ENCODE results near the gene PNPLA6. TPM values are rescaled to one million over a fixed set of nuclear protein-coding genes. Genes with fewer than 3 reads are reported as not detected.

The PNPLA6 gene
- total RNA-seq, 1 donor from 2014 or later: 129 TPM

DNA sequence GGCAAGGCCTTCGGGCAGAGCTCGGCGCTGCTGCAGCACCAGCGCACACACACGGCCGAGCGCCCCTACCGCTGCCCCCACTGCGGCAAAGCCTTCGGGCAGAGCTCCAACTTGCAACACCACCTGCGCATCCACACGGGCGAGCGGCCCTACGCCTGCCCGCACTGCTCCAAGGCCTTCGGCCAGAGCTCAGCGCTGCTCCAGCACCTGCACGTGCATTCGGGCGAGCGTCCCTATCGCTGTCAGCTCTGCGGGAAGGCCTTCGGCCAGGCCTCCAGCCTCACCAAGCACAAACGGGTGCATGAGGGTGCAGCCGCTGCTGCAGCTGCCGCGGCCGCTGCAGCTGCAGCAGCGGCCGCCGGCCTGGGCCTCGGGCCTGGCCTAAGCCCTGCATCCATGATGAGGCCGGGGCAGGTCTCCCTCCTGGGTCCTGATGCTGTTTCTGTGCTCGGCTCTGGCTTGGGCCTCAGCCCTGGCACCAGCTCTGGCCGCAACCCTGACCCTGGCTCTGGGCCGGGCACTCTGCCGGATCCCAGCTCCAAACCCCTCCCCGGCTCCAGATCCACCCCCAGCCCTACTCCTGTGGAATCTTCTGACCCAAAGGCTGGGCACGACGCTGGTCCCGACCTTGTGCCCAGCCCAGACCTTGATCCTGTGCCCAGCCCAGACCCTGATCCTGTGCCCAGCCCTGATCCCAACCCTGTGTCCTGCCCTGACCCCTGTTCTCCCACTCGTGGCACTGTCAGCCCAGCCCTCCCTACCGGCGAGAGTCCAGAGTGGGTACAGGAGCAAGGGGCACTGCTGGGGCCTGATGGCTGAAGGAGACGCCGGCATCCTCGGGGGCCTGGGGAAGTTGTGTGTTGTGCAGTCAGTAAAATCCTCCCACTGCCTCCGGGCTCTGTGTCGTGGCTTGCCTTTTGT lies 15.1 kb upstream of the PNPLA6 start:
- Mint-ChIP-seq H3K27me3 (ENCODE audit: unreplicated experiment) (no peaks in the 10 kb centered on the region), H3K9me3 (ENCODE audit: unreplicated experiment) (no peaks in the 10 kb centered on the region), H3K36me3 (ENCODE audit: unreplicated experiment) (peaks cover 7% of the 10 kb centered on the region), H3K4me3 (ENCODE audit: unreplicated experiment) (no peak overlapping the region), H3K4me1 (ENCODE audit: unreplicated experiment) (peaks cover 33% of the 10 kb centered on the region), H3K27ac (ENCODE audit: unreplicated experiment) (no peak overlapping the region)
- TF ChIP-seq, protein P1, sequence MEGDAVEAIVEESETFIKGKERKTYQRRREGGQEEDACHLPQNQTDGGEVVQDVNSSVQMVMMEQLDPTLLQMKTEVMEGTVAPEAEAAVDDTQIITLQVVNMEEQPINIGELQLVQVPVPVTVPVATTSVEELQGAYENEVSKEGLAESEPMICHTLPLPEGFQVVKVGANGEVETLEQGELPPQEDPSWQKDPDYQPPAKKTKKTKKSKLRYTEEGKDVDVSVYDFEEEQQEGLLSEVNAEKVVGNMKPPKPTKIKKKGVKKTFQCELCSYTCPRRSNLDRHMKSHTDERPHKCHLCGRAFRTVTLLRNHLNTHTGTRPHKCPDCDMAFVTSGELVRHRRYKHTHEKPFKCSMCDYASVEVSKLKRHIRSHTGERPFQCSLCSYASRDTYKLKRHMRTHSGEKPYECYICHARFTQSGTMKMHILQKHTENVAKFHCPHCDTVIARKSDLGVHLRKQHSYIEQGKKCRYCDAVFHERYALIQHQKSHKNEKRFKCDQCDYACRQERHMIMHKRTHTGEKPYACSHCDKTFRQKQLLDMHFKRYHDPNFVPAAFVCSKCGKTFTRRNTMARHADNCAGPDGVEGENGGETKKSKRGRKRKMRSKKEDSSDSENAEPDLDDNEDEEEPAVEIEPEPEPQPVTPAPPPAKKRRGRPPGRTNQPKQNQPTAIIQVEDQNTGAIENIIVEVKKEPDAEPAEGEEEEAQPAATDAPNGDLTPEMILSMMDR (IDR thresholded peaks at IDR 0.05): no peak
- DNase-seq (ENCODE audit: extremely low spot score, unreplicated experiment): no peak

DNA sequence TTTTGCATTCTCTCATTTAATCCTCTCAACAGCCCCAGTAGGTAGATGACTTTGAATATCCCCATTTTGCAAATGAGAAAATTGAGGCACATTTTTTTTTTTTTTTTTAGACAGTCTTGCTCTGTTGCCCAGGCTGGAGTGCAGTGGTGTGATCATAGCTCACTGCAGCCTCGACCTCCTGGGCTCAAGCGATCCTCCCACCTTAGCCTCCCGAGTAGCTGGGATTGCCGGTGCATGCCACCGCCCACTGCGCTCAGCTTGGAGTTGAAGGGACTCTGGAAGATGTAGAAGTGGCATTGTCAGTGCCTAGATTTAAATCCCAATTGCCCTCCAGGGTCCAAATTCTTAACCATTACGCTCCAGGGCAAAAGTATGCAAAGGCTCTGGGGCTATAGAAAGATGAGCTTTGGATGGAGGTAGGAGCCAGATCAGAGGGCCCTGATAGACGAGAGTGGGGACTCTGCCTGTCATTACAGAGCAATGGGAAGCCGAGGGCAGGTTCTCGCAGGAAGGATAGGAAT lies 13.9 kb upstream of the PNPLA6 start:
- TF ChIP-seq, protein P1 (IDR thresholded peaks at IDR 0.05): no peak

DNA sequence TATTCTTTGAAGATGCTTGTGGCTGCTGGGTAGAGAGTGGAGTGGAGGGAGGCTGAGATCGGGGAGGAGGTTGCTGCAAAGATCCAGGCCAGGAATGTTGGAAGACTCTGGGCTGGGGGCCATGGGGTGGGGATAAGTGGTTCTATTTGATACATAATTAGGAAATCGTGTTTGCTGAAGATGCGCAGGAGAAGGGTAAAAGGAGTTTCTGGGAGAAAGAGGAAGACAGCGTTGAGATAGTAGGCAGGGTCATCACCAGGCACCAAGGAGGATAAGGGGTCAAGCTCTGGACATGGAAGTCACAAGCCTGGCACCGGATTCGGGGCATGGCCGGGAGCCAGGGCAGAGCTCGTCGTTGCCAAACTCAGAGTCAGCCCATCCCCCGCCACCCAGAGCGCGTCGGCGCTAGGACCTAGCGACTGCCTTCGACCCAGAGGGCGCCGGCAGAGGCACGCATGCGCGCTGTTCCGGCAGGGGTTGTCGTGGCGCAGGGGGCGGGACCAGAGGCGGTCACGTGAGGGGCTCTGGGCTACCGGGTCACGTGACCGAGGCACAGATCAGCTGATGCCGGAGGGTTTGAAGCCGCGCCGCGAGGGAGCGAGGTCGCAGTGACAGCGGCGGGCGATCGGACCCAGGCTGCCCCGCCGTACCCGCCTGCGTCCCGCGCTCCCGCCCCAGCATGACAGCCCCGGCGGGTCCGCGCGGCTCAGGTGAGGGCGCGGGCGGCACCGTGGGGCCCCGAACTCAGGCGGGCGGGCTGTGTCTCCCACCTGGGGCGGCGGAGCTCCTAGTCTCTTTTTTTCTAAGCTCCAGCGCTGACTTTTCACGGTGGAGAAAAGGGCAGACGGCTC lies 13.2 kb upstream of the PNPLA6 start, which contains the start of gene MCOLN1:
Gene MCOLN1, plus strand, starts transcription at position 553 of the 851 bp plus-strand sequence. Its CDS starts 127 bp downstream, at position 680.
- Mint-ChIP-seq H3K4me1 (ENCODE audit: unreplicated experiment) (peaks cover 23% of the 10 kb centered on the region), H3K9me3 (ENCODE audit: unreplicated experiment) (no peaks in the 10 kb centered on the region), H3K27me3 (ENCODE audit: unreplicated experiment) (no peaks in the 10 kb centered on the region), H3K36me3 (ENCODE audit: unreplicated experiment) (peaks cover 10% of the 10 kb centered on the region), H3K27ac (ENCODE audit: unreplicated experiment) (peak within 1 kb of the TSS; percentile 81), H3K4me3 (ENCODE audit: unreplicated experiment) (peak within 1 kb of the TSS; percentile 84)
- DNase-seq (ENCODE audit: extremely low spot score, unreplicated experiment): peak; percentile 100
- TF ChIP-seq, protein P1 (IDR thresholded peaks at IDR 0.05): no peak

More for the DNA sequence above, 13.9 kb upstream of the PNPLA6 start:
- peaks cover 29% of the 10 kb centered on the region for H3K4me1 Mint-ChIP-seq (ENCODE audit: unreplicated experiment)
- DNase-seq (ENCODE audit: extremely low spot score, unreplicated experiment): no peak
- H3K4me3 Mint-ChIP-seq (ENCODE audit: unreplicated experiment): peak overlapping the region; percentile 84
- H3K36me3 Mint-ChIP-seq (ENCODE audit: unreplicated experiment): peaks cover 10% of the 10 kb centered on the region
- H3K27ac Mint-ChIP-seq (ENCODE audit: unreplicated experiment): peak overlapping the region; percentile 81
- no peaks in the 10 kb centered on the region for H3K9me3 Mint-ChIP-seq (ENCODE audit: unreplicated experiment)
- H3K27me3 Mint-ChIP-seq (ENCODE audit: unreplicated experiment): no peaks in the 10 kb centered on the region

DNA sequence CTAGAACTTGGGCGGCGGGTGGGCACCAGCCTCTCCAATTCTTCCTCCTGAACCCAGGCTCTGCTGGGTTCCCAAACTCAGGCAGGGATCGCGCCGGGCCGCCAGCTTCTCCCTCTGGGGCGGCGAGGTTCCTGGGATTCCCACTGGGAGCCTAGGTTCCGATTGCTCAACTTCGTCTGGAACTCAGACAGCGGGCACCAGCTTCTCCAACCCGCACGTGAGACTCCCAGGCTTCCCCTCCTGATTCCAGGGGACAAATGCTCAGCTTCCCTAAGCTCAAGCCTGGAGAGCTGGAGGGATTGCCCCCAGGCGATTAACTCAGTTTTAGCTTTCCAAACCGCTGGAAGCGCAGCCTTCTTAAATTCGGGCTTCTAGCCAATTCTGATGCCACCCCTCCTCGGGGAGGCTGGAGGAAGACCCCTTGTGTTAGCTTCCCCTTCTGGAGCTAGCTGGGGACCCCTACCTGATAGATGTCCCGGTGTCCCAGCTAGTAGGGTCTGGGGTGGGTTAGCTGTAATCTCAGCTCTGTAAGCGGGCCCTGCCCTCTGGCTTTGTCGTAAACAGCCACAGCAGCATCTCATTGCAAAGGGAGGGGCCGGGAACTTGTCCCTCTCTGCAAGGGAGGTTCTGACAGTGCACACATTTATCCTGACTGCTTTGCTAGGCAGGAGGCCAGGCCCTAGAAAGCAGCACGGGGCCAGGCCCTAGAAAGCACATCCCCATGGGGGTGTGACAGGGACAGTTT lies 12.4 kb upstream of the PNPLA6 start:
- H3K27ac Mint-ChIP-seq (ENCODE audit: unreplicated experiment): no peak overlapping the region
- H3K4me1 Mint-ChIP-seq (ENCODE audit: unreplicated experiment): peaks cover 17% of the 10 kb centered on the region
- no peaks in the 10 kb centered on the region for H3K27me3 Mint-ChIP-seq (ENCODE audit: unreplicated experiment)
- H3K36me3 Mint-ChIP-seq (ENCODE audit: unreplicated experiment): peaks cover 10% of the 10 kb centered on the region
- peak overlapping the region; percentile 78 for H3K4me3 Mint-ChIP-seq (ENCODE audit: unreplicated experiment)
- DNase-seq (ENCODE audit: extremely low spot score, unreplicated experiment): no peak
- no peaks in the 10 kb centered on the region for H3K9me3 Mint-ChIP-seq (ENCODE audit: unreplicated experiment)
- TF ChIP-seq, protein P1 (IDR thresholded peaks at IDR 0.05): no peak

All from osteocyte (in vitro differentiated cells).